SK-N-MC (cell line): Measurements from ENCODE around the gene TCTN3.

Experiments
- DNase-seq: peaks from one replicate; pipeline ENCODE4 v3.0.0-alpha.2; 2011; ENCODE audit warnings: low read depth, low spot score
- H3K27ac ChIP-seq: fragments of 200-600 bp; sonication (generic); 2 replicates; pipeline ENCODE4 v1.5.1; 2016; ENCODE audit warnings: mixed run types
- H3K36me3 ChIP-seq: fragments of 200-600 bp; sonication (generic); 2 replicates; pipeline ENCODE4 v1.6.1; 2017; ENCODE audit warnings: antibody characterized with exemption, low read length, mixed read lengths; ENCODE audit not compliant: insufficient read depth
- H3K4me3 ChIP-seq: fragments of 200-600 bp; sonication (generic); 2 replicates; pipeline ENCODE4 v1.5.1; 2016
- H3K9ac ChIP-seq: fragments of 200-600 bp; sonication (generic); 2 replicates; pipeline ENCODE4 v1.8.0; 2017; ENCODE audit warnings: mixed run types, mixed read lengths; ENCODE audit not compliant: insufficient read length
- H3K9me3 ChIP-seq: fragments of 200-600 bp; sonication (generic); 2 replicates; pipeline ENCODE4 v1.6.1; 2017; ENCODE audit warnings: low read depth, mild to moderate bottlenecking, antibody characterized with exemption, low read length, moderate library complexity, mixed read lengths
- EZH2 ChIP-seq: fragments of 200-600 bp; sonication (generic); IDR thresholded peaks from one replicate; pipeline ENCODE4 v1.6.1; 2017; ENCODE audit warnings: antibody characterized with exemption
- FOXP2 ChIP-seq: optimal IDR thresholded peaks from 2 replicates; pipeline ENCODE3; 2011; ENCODE audit warnings: mild to moderate bottlenecking, moderate library complexity; ENCODE audit not compliant: insufficient read depth; ENCODE audit errors: extremely low read length, control extremely low read depth
- POLR2AphosphoS5 ChIP-seq: IDR thresholded peaks from 2 replicates; pipeline ENCODE4 v1.6.1; 2012; ENCODE audit warnings: mild to moderate bottlenecking, low read depth, low read length, borderline replicate concordance

Gene TCTN3

GRCh38 chr10:95664543-95664942 lies 29.2 kb downstream of the TCTN3 start:
- DNase-seq, result no peak
- H3K36me3 ChIP-seq, result no peaks in the 10 kb centered on the region; the same call in 1 of the 2 replicates
- no peak overlapping the region for H3K9ac ChIP-seq
- H3K27ac ChIP-seq, result no peak overlapping the region
- H3K9me3 ChIP-seq, result no peaks in the 10 kb centered on the region
- no peak overlapping the region for H3K4me3 ChIP-seq
- TF ChIP-seq FOXP2 (no peak), POLR2AphosphoS5 (no peak), EZH2 (no peak)

- Histone ChIP-seq H3K9me3 (no peaks in the 10 kb centered on the region), H3K4me3 (no peak overlapping the region), H3K36me3 (no peaks in the 10 kb centered on the region; the same call in 1 of the 2 replicates), H3K27ac (no peak overlapping the region), H3K9ac (no peak overlapping the region)
- no peak for DNase-seq
- TF ChIP-seq FOXP2, result no peak
- no peak for TF ChIP-seq EZH2
- no peak for TF ChIP-seq POLR2AphosphoS5
These were observed 30.2 kb downstream of the TCTN3 start for GRCh38 chr10:95663496-95663895.

- H3K9me3 ChIP-seq, result no peaks in the 10 kb centered on the region
- H3K27ac ChIP-seq, result no peak overlapping the region
- no peak for DNase-seq
- no peak overlapping the region for H3K9ac ChIP-seq
- no peaks in the 10 kb centered on the region; the same call in 1 of the 2 replicates for H3K36me3 ChIP-seq
- no peak for TF ChIP-seq POLR2AphosphoS5
- no peak for TF ChIP-seq FOXP2
- TF ChIP-seq EZH2, result no peak
- H3K4me3 ChIP-seq, result no peak overlapping the region
These were observed 31.9 kb downstream of the TCTN3 start for GRCh38 chr10:95661818-95662217.

GRCh38 chr10:95660283-95660682 lies 33.4 kb downstream of the TCTN3 start:
- H3K9me3 ChIP-seq, result no peaks in the 10 kb centered on the region
- H3K4me3 ChIP-seq, result no peak overlapping the region
- no peaks in the 10 kb centered on the region; the same call in 1 of the 2 replicates for H3K36me3 ChIP-seq
- no peak overlapping the region for H3K9ac ChIP-seq
- no peak overlapping the region for H3K27ac ChIP-seq
- DNase-seq, result no peak
- TF ChIP-seq EZH2 (no peak), FOXP2 (no peak), POLR2AphosphoS5 (no peak)

- H3K4me3 ChIP-seq, result peak overlapping the region; percentile 82
- H3K9me3 ChIP-seq, result no peaks in the 10 kb centered on the region
- no peak overlapping the region for H3K9ac ChIP-seq
- TF ChIP-seq EZH2 (no peak), POLR2AphosphoS5 (no peak), FOXP2 (no peak)
- H3K27ac ChIP-seq, result no peak overlapping the region
- DNase-seq, result no peak
- peaks cover 11% of the 10 kb centered on the region; the same call in 1 of the 2 replicates for H3K36me3 ChIP-seq
These were observed 36.5 kb downstream of the TCTN3 start for GRCh38 chr10:95657250-95657649.

GRCh38 chr10:95656291-95657164 lies 37.2 kb downstream of the TCTN3 start, which contains the start of gene ALDH18A1:
ALDH18A1 (minus strand) TSS chr10:95656711; CDS start chr10:95653377, 3,334 bp downstream.
- no peak within 1 kb of the TSS for H3K27ac ChIP-seq
- H3K4me3 ChIP-seq, result peak within 1 kb of the TSS; percentile 82
- peak within 1 kb of the TSS; percentile 73 for H3K9ac ChIP-seq
- TF ChIP-seq POLR2AphosphoS5 (peak; percentile 77; the same call in 1 of the 2 replicates), EZH2 (no peak)
- no peaks in the 10 kb centered on the region for H3K9me3 ChIP-seq
- DNase-seq, result peak; percentile 14
- H3K36me3 ChIP-seq, result peaks cover 18% of the 10 kb centered on the region

- no peak for TF ChIP-seq POLR2AphosphoS5
- H3K27ac ChIP-seq, result no peak overlapping the region
- peak overlapping the region; percentile 73 for H3K9ac ChIP-seq
- DNase-seq, result no peak
- no peaks in the 10 kb centered on the region for H3K9me3 ChIP-seq
- H3K4me3 ChIP-seq, result peak overlapping the region; percentile 82
- H3K36me3 ChIP-seq, result peaks cover 24% of the 10 kb centered on the region
These were observed 38.0 kb downstream of the TCTN3 start for GRCh38 chr10:95655571-95656290.

GRCh38 chr10:95653895-95654294 lies 39.8 kb downstream of the TCTN3 start:
- H3K9me3 ChIP-seq, result no peaks in the 10 kb centered on the region
- H3K27ac ChIP-seq, result no peak overlapping the region
- peaks cover 30% of the 10 kb centered on the region for H3K36me3 ChIP-seq
- no peak overlapping the region for H3K4me3 ChIP-seq
- TF ChIP-seq FOXP2, result no peak
- no peak for TF ChIP-seq EZH2
- TF ChIP-seq POLR2AphosphoS5, result no peak
- DNase-seq, result no peak
- no peak overlapping the region for H3K9ac ChIP-seq
